MCF 10A (cell line): ENCODE data around the gene GPX6. TPM values are rescaled to one million over a fixed set of nuclear protein-coding genes. Genes with fewer than 3 reads are reported as not detected.

Source experiments
- BruUV-seq: library from RNA; stranded (reverse); fragments of 400-500 nt; replicated peaks from 2 replicates; lab custom pipeline; 2021; lab: Mats Ljungman, UMichigan
- CTCF ChIA-PET: fragments of 300-600 bp; sonication (Branson Sonifier 250); formaldehyde crosslinking; extraction: SDS; loops from one replicate; lab custom pipeline; 2021; ENCODE audit warnings: antibody characterized with exemption, inconsistent platforms; lab: Yijun Ruan, JAX
- POLR2A ChIA-PET: fragments of 300-600, 350-650 bp; sonication (Branson Sonifier 250); formaldehyde crosslinking; extraction: SDS; loops from one replicate; lab custom pipeline; 2020; ENCODE audit warnings: antibody characterized with exemption, inconsistent platforms; lab: Yijun Ruan, JAX
- DNase-seq: peaks from one replicate; pipeline ENCODE4 v3.0.0-alpha.2; 2018; ENCODE audit not compliant: unreplicated experiment
- H3K27ac Mint-ChIP-seq: one replicate; pipeline ENCODE4 v1.8.0; 2022; ENCODE audit warnings: mild to moderate bottlenecking, low read depth, mixed read lengths; ENCODE audit not compliant: unreplicated experiment
- H3K27me3 Mint-ChIP-seq: one replicate; pipeline ENCODE4 v1.8.0; 2022; ENCODE audit warnings: mixed read lengths; ENCODE audit not compliant: insufficient read depth, unreplicated experiment
- H3K36me3 Mint-ChIP-seq: one replicate; pipeline ENCODE4 v1.8.0; 2022; ENCODE audit warnings: mild to moderate bottlenecking, moderate library complexity, mixed read lengths; ENCODE audit not compliant: insufficient read depth, unreplicated experiment
- H3K4me1 Mint-ChIP-seq: one replicate; pipeline ENCODE4 v1.8.0; 2022; ENCODE audit warnings: mixed read lengths; ENCODE audit not compliant: insufficient read depth, unreplicated experiment
- H3K4me3 Mint-ChIP-seq: one replicate; pipeline ENCODE4 v1.8.0; 2022; ENCODE audit warnings: mild to moderate bottlenecking, moderate library complexity, mixed read lengths; ENCODE audit not compliant: unreplicated experiment
- H3K9me3 Mint-ChIP-seq: one replicate; pipeline ENCODE4 v1.8.0; 2022; ENCODE audit warnings: mixed read lengths; ENCODE audit not compliant: unreplicated experiment
- CTCF ChIP-seq: fragments of 200-600 bp; IDR thresholded peaks from one replicate; pipeline ENCODE4 v1.8.0; 2022; ENCODE audit warnings: antibody characterized with exemption, mild to moderate bottlenecking; ENCODE audit not compliant: unreplicated experiment
- intact Hi-C: fragments of 100-400 bp; cut with micrococcal nuclease; formaldehyde crosslinking; loops from 2 replicates; pipeline ENCODE4 v1.14.1; 2022
- total RNA-seq: library from RNA; stranded (reverse); gene quantifications from 2 replicates; pipeline ENCODE4 v1.2.3, GENCODE V29; 2022

GPX6 gene
- total RNA-seq, 1 experiment from 2014 or later = not detected

- no peaks in the 10 kb centered on the region for H3K9me3 Mint-ChIP-seq
- H3K27ac Mint-ChIP-seq = peak overlapping the region; percentile 97
- peaks cover 5% of the 10 kb centered on the region for H3K4me1 Mint-ChIP-seq
- H3K4me3 Mint-ChIP-seq = peak overlapping the region; percentile 86
- intact Hi-C loops = loop anchor here (2.0 kb wide), 1 partner anchor 98 kb away; a partner anchor contains a TSS
- no peaks in the 10 kb centered on the region for H3K27me3 Mint-ChIP-seq
- POLR2A ChIA-PET = interaction anchor here (0.6 to 2.6 kb wide), 12 partner anchors 10 to 679 kb away, joined by 3 to 14 read pairs (median 4); partner anchors contain the start of gene TRIM27
- peaks cover 14% of the 10 kb centered on the region for H3K36me3 Mint-ChIP-seq
- CTCF ChIA-PET = interaction anchor here (0.6 to 1.2 kb wide), 4 partner anchors 10 to 209 kb away, joined by 3 to 6 read pairs (median 3); no protein-coding TSS in a partner anchor
- peak; percentile 69 for DNase-seq
- no peak for TF ChIP-seq CTCF
- TSS peak; percentile 63 for BruUV-seq
These were observed 26.7 kb downstream of the GPX6 start for GRCh38 chr6:28488916-28489365.

- H3K9me3 Mint-ChIP-seq = no peaks in the 10 kb centered on the region
- H3K27ac Mint-ChIP-seq = no peak overlapping the region
- peaks cover 14% of the 10 kb centered on the region for H3K36me3 Mint-ChIP-seq
- intact Hi-C loops = no loop called here
- ChIA-PET CTCF (interaction anchor here (1.6 kb wide), 1 partner anchor 14 kb away, joined by 5 read pairs; no protein-coding TSS in a partner anchor), POLR2A (interaction anchor here (1.5 to 2.6 kb wide), 2 partner anchors 12 to 55 kb away, joined by 3 to 11 read pairs; no protein-coding TSS in a partner anchor)
- no peak for DNase-seq
- peaks cover 5% of the 10 kb centered on the region for H3K4me1 Mint-ChIP-seq
- no peak for TF ChIP-seq CTCF
- peaks cover 11% of the 10 kb centered on the region for H3K27me3 Mint-ChIP-seq
- no peak overlapping the region for H3K4me3 Mint-ChIP-seq
- BruUV-seq = no TSS peak
These were observed 28.4 kb downstream of the GPX6 start for GRCh38 chr6:28486988-28487742.

- Mint-ChIP-seq H3K4me1 (peaks cover 5% of the 10 kb centered on the region), H3K9me3 (no peaks in the 10 kb centered on the region), H3K36me3 (peaks cover 14% of the 10 kb centered on the region), H3K27me3 (peaks cover 16% of the 10 kb centered on the region), H3K27ac (no peak overlapping the region), H3K4me3 (no peak overlapping the region)
- intact Hi-C loops = no loop called here
- POLR2A ChIA-PET = no interaction called here
- CTCF ChIA-PET = interaction anchor here (1.6 kb wide), 1 partner anchor 14 kb away, joined by 5 read pairs; no protein-coding TSS in a partner anchor
- TF ChIP-seq CTCF = no peak
- no TSS peak for BruUV-seq
- DNase-seq = no peak
These were observed 29.1 kb downstream of the GPX6 start for GRCh38 chr6:28486533-28486932.

GRCh38 chr6:28485482-28485881 lies 30.1 kb downstream of the GPX6 start:
- peaks cover 27% of the 10 kb centered on the region for H3K27me3 Mint-ChIP-seq
- POLR2A ChIA-PET = no interaction called here
- BruUV-seq = no TSS peak

More at GRCh38 chr6:28485482-28485881, 30.1 kb downstream of the GPX6 start:
- CTCF ChIA-PET = no interaction called here
- H3K27ac Mint-ChIP-seq = no peak overlapping the region
- no peak overlapping the region for H3K4me3 Mint-ChIP-seq
- intact Hi-C loops = no loop called here
- TF ChIP-seq CTCF = no peak
- DNase-seq = no peak
- no peaks in the 10 kb centered on the region for H3K9me3 Mint-ChIP-seq
- H3K4me1 Mint-ChIP-seq = peaks cover 2% of the 10 kb centered on the region
- H3K36me3 Mint-ChIP-seq = peaks cover 14% of the 10 kb centered on the region
